K562 (cell line): ENCODE measurements around the gene ZNF740. TPM values are rescaled to one million over a fixed set of nuclear protein-coding genes. Genes with fewer than 3 reads are reported as not detected.
A peak's percentile ranks its signal among the peaks of the same experiment; 100 is the strongest.

Experiments
- CBX3 ChIP-seq, 2 experiments: IDR thresholded peaks; 1 replicate in 1 of 2; 2 replicates in 1 of 2; pipeline ENCODE4 v1.6.1; 2012; ENCODE audit warnings: inconsistent platforms in 2 of 2, low read length in 2 of 2, borderline replicate concordance in 1 of 2, control low read depth in 1 of 2
- DDX20 ChIP-seq: fragments of 450-650 bp; IDR thresholded peaks from 2 replicates; pipeline ENCODE4 v1.6.1; 2016; ENCODE audit warnings: missing genetic modification characterization, low read depth, mild to moderate bottlenecking, missing compliant biosample characterization, moderate library complexity
- DNMT1 ChIP-seq: fragments of 450-650 bp; IDR thresholded peaks from 2 replicates; pipeline ENCODE4 v1.6.1; 2016; ENCODE audit warnings: antibody characterized with exemption, mild to moderate bottlenecking
- ETS2 ChIP-seq: IDR thresholded peaks from 2 replicates; pipeline ENCODE4 v1.6.1; 2016; ENCODE audit warnings: borderline replicate concordance, missing genetic modification characterization, mild to moderate bottlenecking, moderate library complexity, missing compliant biosample characterization; ENCODE audit not compliant: poor library complexity, severe bottlenecking
- FOXK2 ChIP-seq, 2 experiments: fragments of 450-650 bp; IDR thresholded peaks in 1 of 2; conservative IDR thresholded peaks in 1 of 2; 2 replicates each; pipeline ENCODE4 v1.6.1; 2016; ENCODE audit warnings: low read depth in 2 of 2, mild to moderate bottlenecking in 1 of 2
- ILK ChIP-seq: fragments of 450-650 bp; IDR thresholded peaks from 2 replicates; pipeline ENCODE4 v1.6.1; 2016; ENCODE audit warnings: missing genetic modification characterization, low read depth, mild to moderate bottlenecking, missing compliant biosample characterization, moderate library complexity, borderline replicate concordance
- MTA3 ChIP-seq: fragments of 450-650 bp; formaldehyde crosslinking; IDR thresholded peaks from 2 replicates; pipeline ENCODE4 v1.6.1; 2017; ENCODE audit warnings: mild to moderate bottlenecking, borderline replicate concordance
- SUPT5H ChIP-seq: fragments of 450-650 bp; IDR thresholded peaks from 2 replicates; pipeline ENCODE4 v1.6.1; 2016
- ZNF282 ChIP-seq: sonication (generic); formaldehyde crosslinking; IDR thresholded peaks from 2 replicates; pipeline ENCODE4 v1.8.1; 2023; ENCODE audit warnings: missing genetic modification reagents
- ZNF436 ChIP-seq: fragments of 250-450, 450-650 bp; sonication (Bioruptor Pico); formaldehyde crosslinking; IDR thresholded peaks from 2 replicates; pipeline ENCODE4 v1.7.0; 2020; ENCODE audit warnings: mild to moderate bottlenecking
- ZNF584 ChIP-seq: fragments of 200-800 bp; sonication (Bioruptor generic); IDR thresholded peaks from 2 replicates; pipeline ENCODE4 v1.6.1; 2016; ENCODE audit warnings: low read depth, mild to moderate bottlenecking, missing genetic modification characterization, missing compliant biosample characterization
- polyA plus RNA-seq, 8 experiments: library from polyadenylated mRNA; depleted of rRNA in 4 of 8; stranded (reverse) in 5 of 8; unstranded in 3 of 8; fragments of >200 nt; fragmentation: Nextera tagmentation in 2 of 8; fragmentation: Illumina TruSeq in 1 of 8; extraction: Ambion mirVana in 2 of 8; extraction: Trizol in 1 of 8; gene quantifications; 2 replicates each; pipeline versions ENCODE4 v1.2.1 to v1.2.3, GENCODE V29; 2011 to 2014; ENCODE audit warnings: inconsistent platforms in 1 of 8, missing spikeins in 1 of 8
- total RNA-seq, 7 experiments: library from RNA; depleted of rRNA in 6 of 7; stranded (reverse); fragments of >200 nt in 6 of 7; fragmentation: Illumina TruSeq in 2 of 7; extraction: Trizol in 2 of 7; gene quantifications; 2 replicates each; pipeline versions ENCODE4 v1.2.1 to v1.2.3, GENCODE V29; 2011 to 2021; ENCODE audit warnings: low replicate concordance in 1 of 7
- TF ChIP-seq, protein P1 (sequence below): fragments of 200-800 bp; sonication (Bioruptor generic); IDR thresholded peaks from 2 replicates; pipeline ENCODE4 v1.6.1; 2016; ENCODE audit warnings: missing genetic modification characterization, missing compliant biosample characterization
- TF ChIP-seq, protein P2 (sequence below): sonication (generic); formaldehyde crosslinking; IDR thresholded peaks from 2 replicates; pipeline ENCODE4 v1.5.0; 2020; ENCODE audit warnings: missing genetic modification reagents
- TF ChIP-seq, protein P3 (sequence below), 2 experiments: fragments of 450-650 bp; IDR thresholded peaks; 2 replicates each; pipeline ENCODE4 v1.6.1; 2016
- TF ChIP-seq, protein P4 (sequence below), 2 experiments: fragments of 250-450 bp in 1 of 2; fragments of 450-650 bp in 1 of 2; sonication (Bioruptor Pico) in 1 of 2; IDR thresholded peaks; 2 replicates each; pipeline versions ENCODE4 v1.6.1 to v1.8.0; 2016 to 2021; ENCODE audit warnings: mild to moderate bottlenecking in 2 of 2, moderate library complexity in 2 of 2, missing compliant biosample characterization in 1 of 2, missing genetic modification characterization in 1 of 2
- TF ChIP-seq, protein P5 (sequence below), 2 experiments: IDR thresholded peaks; 2 replicates each; pipeline ENCODE4 v1.6.1; 2012; ENCODE audit warnings: improper control_type of control experiment in 2 of 2, low read depth in 2 of 2, low read length in 2 of 2, borderline replicate concordance in 1 of 2

ZNF740 gene
- total and polyA plus RNA-seq, 9 of the 15 experiments (the other 6 are each of a cell fraction or from before 2014, with no cell fraction given) = 0.57 to 46.4 (median 18.6) TPM

DNA sequence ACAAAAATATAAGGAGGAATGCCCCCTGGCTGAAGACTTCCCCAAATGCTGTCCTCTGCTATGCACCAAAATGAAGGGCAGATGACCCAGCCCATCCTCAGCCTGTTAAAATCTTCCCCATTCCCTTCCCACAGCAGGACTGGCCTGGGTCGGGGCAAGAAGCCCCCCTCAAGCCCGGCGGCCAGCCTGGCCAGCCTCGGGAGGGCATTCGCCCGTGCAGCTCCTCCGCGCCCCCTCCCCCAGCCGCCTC is 51.1 kb downstream of the ZNF740 start (continued):
- TF ChIP-seq, protein P1, sequence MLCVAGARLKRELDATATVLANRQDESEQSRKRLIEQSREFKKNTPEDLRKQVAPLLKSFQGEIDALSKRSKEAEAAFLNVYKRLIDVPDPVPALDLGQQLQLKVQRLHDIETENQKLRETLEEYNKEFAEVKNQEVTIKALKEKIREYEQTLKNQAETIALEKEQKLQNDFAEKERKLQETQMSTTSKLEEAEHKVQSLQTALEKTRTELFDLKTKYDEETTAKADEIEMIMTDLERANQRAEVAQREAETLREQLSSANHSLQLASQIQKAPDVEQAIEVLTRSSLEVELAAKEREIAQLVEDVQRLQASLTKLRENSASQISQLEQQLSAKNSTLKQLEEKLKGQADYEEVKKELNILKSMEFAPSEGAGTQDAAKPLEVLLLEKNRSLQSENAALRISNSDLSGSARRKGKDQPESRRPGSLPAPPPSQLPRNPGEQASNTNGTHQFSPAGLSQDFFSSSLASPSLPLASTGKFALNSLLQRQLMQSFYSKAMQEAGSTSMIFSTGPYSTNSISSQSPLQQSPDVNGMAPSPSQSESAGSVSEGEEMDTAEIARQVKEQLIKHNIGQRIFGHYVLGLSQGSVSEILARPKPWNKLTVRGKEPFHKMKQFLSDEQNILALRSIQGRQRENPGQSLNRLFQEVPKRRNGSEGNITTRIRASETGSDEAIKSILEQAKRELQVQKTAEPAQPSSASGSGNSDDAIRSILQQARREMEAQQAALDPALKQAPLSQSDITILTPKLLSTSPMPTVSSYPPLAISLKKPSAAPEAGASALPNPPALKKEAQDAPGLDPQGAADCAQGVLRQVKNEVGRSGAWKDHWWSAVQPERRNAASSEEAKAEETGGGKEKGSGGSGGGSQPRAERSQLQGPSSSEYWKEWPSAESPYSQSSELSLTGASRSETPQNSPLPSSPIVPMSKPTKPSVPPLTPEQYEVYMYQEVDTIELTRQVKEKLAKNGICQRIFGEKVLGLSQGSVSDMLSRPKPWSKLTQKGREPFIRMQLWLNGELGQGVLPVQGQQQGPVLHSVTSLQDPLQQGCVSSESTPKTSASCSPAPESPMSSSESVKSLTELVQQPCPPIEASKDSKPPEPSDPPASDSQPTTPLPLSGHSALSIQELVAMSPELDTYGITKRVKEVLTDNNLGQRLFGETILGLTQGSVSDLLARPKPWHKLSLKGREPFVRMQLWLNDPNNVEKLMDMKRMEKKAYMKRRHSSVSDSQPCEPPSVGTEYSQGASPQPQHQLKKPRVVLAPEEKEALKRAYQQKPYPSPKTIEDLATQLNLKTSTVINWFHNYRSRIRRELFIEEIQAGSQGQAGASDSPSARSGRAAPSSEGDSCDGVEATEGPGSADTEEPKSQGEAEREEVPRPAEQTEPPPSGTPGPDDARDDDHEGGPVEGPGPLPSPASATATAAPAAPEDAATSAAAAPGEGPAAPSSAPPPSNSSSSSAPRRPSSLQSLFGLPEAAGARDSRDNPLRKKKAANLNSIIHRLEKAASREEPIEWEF = no peak
- TF ChIP-seq ZNF436 (CRISPR knock-in tag) (no peak), ILK (no peak), MTA3 (peak; percentile 39; the same call in 1 of the 2 replicates), FOXK2 (conservative IDR thresholded peaks at IDR 0.05 in 1 of 2, IDR thresholded peaks at IDR 0.05 in 1 of 2; ENCODE audit: low read depth in 2 of 2) (no peak), DDX20 (tag) (no peak), SUPT5H (no peak), CBX3 (IDR thresholded peaks at IDR 0.05; ENCODE audit: borderline replicate concordance in 1 of 2, low read length in 2 of 2) (no peak), ETS2 (tag) (no peak), DNMT1 (no peak), ZNF584 (no peak), ZNF282 (CRISPR knock-in tag) (no peak)
- TF ChIP-seq, protein P2, sequence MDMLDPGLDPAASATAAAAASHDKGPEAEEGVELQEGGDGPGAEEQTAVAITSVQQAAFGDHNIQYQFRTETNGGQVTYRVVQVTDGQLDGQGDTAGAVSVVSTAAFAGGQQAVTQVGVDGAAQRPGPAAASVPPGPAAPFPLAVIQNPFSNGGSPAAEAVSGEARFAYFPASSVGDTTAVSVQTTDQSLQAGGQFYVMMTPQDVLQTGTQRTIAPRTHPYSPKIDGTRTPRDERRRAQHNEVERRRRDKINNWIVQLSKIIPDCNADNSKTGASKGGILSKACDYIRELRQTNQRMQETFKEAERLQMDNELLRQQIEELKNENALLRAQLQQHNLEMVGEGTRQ (CRISPR knock-in tag) = no peak
- TF ChIP-seq, protein P3, sequence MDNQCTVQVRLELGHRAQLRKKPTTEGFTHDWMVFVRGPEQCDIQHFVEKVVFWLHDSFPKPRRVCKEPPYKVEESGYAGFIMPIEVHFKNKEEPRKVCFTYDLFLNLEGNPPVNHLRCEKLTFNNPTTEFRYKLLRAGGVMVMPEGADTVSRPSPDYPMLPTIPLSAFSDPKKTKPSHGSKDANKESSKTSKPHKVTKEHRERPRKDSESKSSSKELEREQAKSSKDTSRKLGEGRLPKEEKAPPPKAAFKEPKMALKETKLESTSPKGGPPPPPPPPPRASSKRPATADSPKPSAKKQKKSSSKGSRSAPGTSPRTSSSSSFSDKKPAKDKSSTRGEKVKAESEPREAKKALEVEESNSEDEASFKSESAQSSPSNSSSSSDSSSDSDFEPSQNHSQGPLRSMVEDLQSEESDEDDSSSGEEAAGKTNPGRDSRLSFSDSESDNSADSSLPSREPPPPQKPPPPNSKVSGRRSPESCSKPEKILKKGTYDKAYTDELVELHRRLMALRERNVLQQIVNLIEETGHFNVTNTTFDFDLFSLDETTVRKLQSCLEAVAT (IDR thresholded peaks at IDR 0.05) = no peak
- TF ChIP-seq, protein P4, sequence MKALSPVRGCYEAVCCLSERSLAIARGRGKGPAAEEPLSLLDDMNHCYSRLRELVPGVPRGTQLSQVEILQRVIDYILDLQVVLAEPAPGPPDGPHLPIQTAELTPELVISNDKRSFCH (CRISPR knock-in tag; IDR thresholded peaks at IDR 0.05) = no peak
- TF ChIP-seq, protein P4 (tag; IDR thresholded peaks at IDR 0.05) = no peak
- TF ChIP-seq, protein P5, sequence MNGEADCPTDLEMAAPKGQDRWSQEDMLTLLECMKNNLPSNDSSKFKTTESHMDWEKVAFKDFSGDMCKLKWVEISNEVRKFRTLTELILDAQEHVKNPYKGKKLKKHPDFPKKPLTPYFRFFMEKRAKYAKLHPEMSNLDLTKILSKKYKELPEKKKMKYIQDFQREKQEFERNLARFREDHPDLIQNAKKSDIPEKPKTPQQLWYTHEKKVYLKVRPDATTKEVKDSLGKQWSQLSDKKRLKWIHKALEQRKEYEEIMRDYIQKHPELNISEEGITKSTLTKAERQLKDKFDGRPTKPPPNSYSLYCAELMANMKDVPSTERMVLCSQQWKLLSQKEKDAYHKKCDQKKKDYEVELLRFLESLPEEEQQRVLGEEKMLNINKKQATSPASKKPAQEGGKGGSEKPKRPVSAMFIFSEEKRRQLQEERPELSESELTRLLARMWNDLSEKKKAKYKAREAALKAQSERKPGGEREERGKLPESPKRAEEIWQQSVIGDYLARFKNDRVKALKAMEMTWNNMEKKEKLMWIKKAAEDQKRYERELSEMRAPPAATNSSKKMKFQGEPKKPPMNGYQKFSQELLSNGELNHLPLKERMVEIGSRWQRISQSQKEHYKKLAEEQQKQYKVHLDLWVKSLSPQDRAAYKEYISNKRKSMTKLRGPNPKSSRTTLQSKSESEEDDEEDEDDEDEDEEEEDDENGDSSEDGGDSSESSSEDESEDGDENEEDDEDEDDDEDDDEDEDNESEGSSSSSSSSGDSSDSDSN (IDR thresholded peaks at IDR 0.05; ENCODE audit: borderline replicate concordance in 1 of 2, low read depth in 2 of 2, low read length in 2 of 2) = 0 out of 4 replicates have a peak, but pooled peaks of 1 of the 2 experiments have one; percentile 26
